Neural progenitor cell (in vitro differentiated cells): ENCODE results near the gene LCT. TPM values are rescaled to one million over a fixed set of nuclear protein-coding genes. Genes with fewer than 3 reads are reported as not detected.

ENCODE experiments used
- DNase-seq: peaks from one replicate; pipeline ENCODE4 v3.0.0-alpha.2; 2016; ENCODE audit warnings: low spot score
- H2AFZ ChIP-seq: fragments of 200-600 bp; sonication (generic); replicated peaks from 2 replicates; pipeline ENCODE4 v1.6.1; 2016; ENCODE audit warnings: antibody characterized with exemption
- H3F3A ChIP-seq: fragments of 200-600 bp; sonication (generic); 2 replicates; pipeline ENCODE4 v1.6.1; 2016; ENCODE audit warnings: antibody characterized with exemption, low read depth
- H3K27ac ChIP-seq: fragments of 200-600 bp; sonication (generic); 2 replicates; pipeline ENCODE4 v1.5.1; 2016; ENCODE audit warnings: mild to moderate bottlenecking
- H3K27me3 ChIP-seq: fragments of 200-600 bp; sonication (generic); 2 replicates; pipeline ENCODE4 v1.6.1; 2016; ENCODE audit warnings: mild to moderate bottlenecking, moderate library complexity
- H3K36me3 ChIP-seq: fragments of 200-600 bp; sonication (generic); 2 replicates; pipeline ENCODE4 v1.5.1; 2016
- H3K4me1 ChIP-seq: fragments of 200-600 bp; sonication (generic); 2 replicates; pipeline ENCODE4 v1.6.1; 2016; ENCODE audit warnings: mixed run types
- H3K4me2 ChIP-seq: fragments of 200-600 bp; sonication (generic); 2 replicates; pipeline ENCODE4 v1.6.1; 2016
- H3K4me3 ChIP-seq: fragments of 200-600 bp; sonication (generic); 2 replicates; pipeline ENCODE4 v1.5.1; 2016
- H3K79me2 ChIP-seq: fragments of 200-600 bp; sonication (generic); 2 replicates; pipeline ENCODE4 v1.6.1; 2016; ENCODE audit warnings: low read depth
- H3K9ac ChIP-seq: fragments of 200-600 bp; sonication (generic); 2 replicates; pipeline ENCODE4 v1.6.1; 2016
- H3K9me3 ChIP-seq: fragments of 200-600 bp; sonication (generic); 2 replicates; pipeline ENCODE4 v1.5.1; 2016; ENCODE audit warnings: low read depth
- H4K20me1 ChIP-seq: fragments of 200-600 bp; sonication (generic); 2 replicates; pipeline ENCODE4 v1.6.1; 2016; ENCODE audit warnings: low read depth
- H3K27ac Mint-ChIP-seq: 3 replicates; pipeline ENCODE4 v1.8.0; 2021; ENCODE audit warnings: mixed read lengths
- H3K27me3 Mint-ChIP-seq: 2 replicates; pipeline ENCODE4 v1.8.0; 2022; ENCODE audit warnings: low read depth, mild to moderate bottlenecking, inconsistent platforms, moderate library complexity, mixed read lengths; ENCODE audit not compliant: insufficient read depth
- H3K36me3 Mint-ChIP-seq: 3 replicates; pipeline ENCODE4 v1.8.0; 2021; ENCODE audit warnings: mixed read lengths
- H3K4me1 Mint-ChIP-seq: 3 replicates; pipeline ENCODE4 v1.8.0; 2021; ENCODE audit warnings: mixed read lengths
- H3K4me3 Mint-ChIP-seq: 3 replicates; pipeline ENCODE4 v1.8.0; 2021; ENCODE audit warnings: mild to moderate bottlenecking, moderate library complexity, mixed read lengths
- H3K9me3 Mint-ChIP-seq: 3 replicates; pipeline ENCODE4 v1.8.0; 2020; ENCODE audit warnings: mixed read lengths
- CTCF ChIP-seq: fragments of 200-600 bp; sonication (generic); IDR thresholded peaks from 2 replicates; pipeline ENCODE4 v1.5.1; 2017; ENCODE audit warnings: antibody characterized with exemption, mild to moderate bottlenecking
- EZH2 ChIP-seq: fragments of 200-600 bp; sonication (generic); IDR thresholded peaks from 2 replicates; pipeline ENCODE4 v1.6.1; 2017; ENCODE audit warnings: antibody characterized with exemption, mild to moderate bottlenecking, moderate library complexity
- EZH2phosphoT487 ChIP-seq: fragments of 200-600 bp; sonication (generic); IDR thresholded peaks from 2 replicates; pipeline ENCODE4 v1.6.1; 2017; ENCODE audit warnings: antibody characterized with exemption
- total RNA-seq: library from RNA; depleted of rRNA; stranded (reverse); fragments of >200 nt; gene quantifications from 2 replicates; pipeline ENCODE4 v1.2.3, GENCODE V29; 2015; ENCODE audit warnings: low replicate concordance

Gene LCT
- total RNA-seq, 1 donor from 2014 or later = not detected

DNA sequence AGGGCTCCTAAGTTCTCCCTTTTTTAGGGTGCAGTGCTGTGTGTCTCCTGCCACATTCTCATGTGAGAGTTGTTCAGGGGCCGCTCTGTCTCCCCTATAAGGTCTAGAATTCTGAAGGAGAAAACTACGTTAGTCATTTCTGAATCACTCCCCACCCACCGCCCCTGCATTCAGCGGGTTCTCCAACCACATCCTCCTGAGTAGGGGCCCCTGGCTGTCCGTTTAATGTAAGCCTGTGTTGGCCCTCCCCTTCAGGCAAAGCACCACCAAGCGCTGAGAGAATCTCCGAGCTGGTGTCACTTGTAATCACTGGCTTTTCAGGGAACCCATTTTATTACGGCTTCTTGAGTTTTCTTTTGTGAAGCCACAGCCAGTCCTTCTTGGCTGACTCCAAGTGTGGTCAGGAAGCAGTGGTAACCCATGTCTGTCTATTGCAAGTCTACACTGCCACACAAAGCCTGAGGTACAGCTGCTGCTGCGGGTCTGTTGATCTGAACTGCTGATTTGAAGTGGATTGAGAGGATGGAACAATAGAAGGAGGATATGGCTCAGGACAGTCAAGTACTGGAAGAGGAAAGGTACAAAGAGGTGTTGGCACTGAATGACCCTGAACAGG, 16.9 kb downstream of the LCT start:
- Histone ChIP-seq H3K27me3 (no peaks in the 10 kb centered on the region), H3K9me3 (no peaks in the 10 kb centered on the region), H4K20me1 (no peaks in the 10 kb centered on the region), H3K36me3 (no peaks in the 10 kb centered on the region), H3K4me2 (no peak overlapping the region), H3K9ac (no peak overlapping the region), H3F3A (no peaks in the 10 kb centered on the region), H3K79me2 (no peaks in the 10 kb centered on the region), H3K4me1 (no peaks in the 10 kb centered on the region), H2AFZ (no peak overlapping the region), H3K4me3 (no peak overlapping the region), H3K27ac (no peak overlapping the region)
- H3K27me3 Mint-ChIP-seq = peaks cover 13% of the 10 kb centered on the region
- no peak for DNase-seq
- no peaks in the 10 kb centered on the region for H3K9me3 Mint-ChIP-seq
- peak overlapping the region; percentile 30 for H3K27ac Mint-ChIP-seq
- no peak for TF ChIP-seq EZH2
- TF ChIP-seq CTCF = no peak
- TF ChIP-seq EZH2phosphoT487 = no peak
- no peaks in the 10 kb centered on the region for H3K36me3 Mint-ChIP-seq
- peaks cover 2% of the 10 kb centered on the region for H3K4me1 Mint-ChIP-seq
- no peak overlapping the region for H3K4me3 Mint-ChIP-seq

GRCh38 chr2:135818937-135819610, 17.9 kb downstream of the LCT start:
- no peak overlapping the region for H3K27ac ChIP-seq
- peak; percentile 32 for DNase-seq
- H3K9ac ChIP-seq = no peak overlapping the region
- no peaks in the 10 kb centered on the region for H3K9me3 ChIP-seq
- H3K27ac Mint-ChIP-seq = no peak overlapping the region
- H4K20me1 ChIP-seq = no peaks in the 10 kb centered on the region
- H3K27me3 Mint-ChIP-seq = peaks cover 13% of the 10 kb centered on the region
- H3K36me3 Mint-ChIP-seq = no peaks in the 10 kb centered on the region
- TF ChIP-seq EZH2 = no peak
- TF ChIP-seq CTCF = peak; percentile 44
- no peak for TF ChIP-seq EZH2phosphoT487
- no peaks in the 10 kb centered on the region for H3K27me3 ChIP-seq
- no peak overlapping the region for H3K4me3 ChIP-seq
- H3K36me3 ChIP-seq = no peaks in the 10 kb centered on the region
- H3F3A ChIP-seq = no peaks in the 10 kb centered on the region
- no peaks in the 10 kb centered on the region for H3K79me2 ChIP-seq
- H3K4me1 Mint-ChIP-seq = peaks cover 2% of the 10 kb centered on the region
- H3K9me3 Mint-ChIP-seq = no peaks in the 10 kb centered on the region
- no peaks in the 10 kb centered on the region for H3K4me1 ChIP-seq
- no peak overlapping the region for H2AFZ ChIP-seq
- no peak overlapping the region for H3K4me2 ChIP-seq
- H3K4me3 Mint-ChIP-seq = no peak overlapping the region

- Histone ChIP-seq H3K4me2 (no peak overlapping the region), H3K36me3 (no peaks in the 10 kb centered on the region), H3K4me3 (no peak overlapping the region), H3K79me2 (no peaks in the 10 kb centered on the region), H3K27me3 (no peaks in the 10 kb centered on the region), H2AFZ (no peak overlapping the region), H3K9ac (no peak overlapping the region), H3K9me3 (no peaks in the 10 kb centered on the region), H3K27ac (no peak overlapping the region), H3F3A (no peaks in the 10 kb centered on the region), H4K20me1 (no peaks in the 10 kb centered on the region), H3K4me1 (no peaks in the 10 kb centered on the region)
- Mint-ChIP-seq H3K9me3 (no peaks in the 10 kb centered on the region), H3K4me3 (no peak overlapping the region), H3K27ac (peak overlapping the region; percentile 60), H3K36me3 (no peaks in the 10 kb centered on the region), H3K27me3 (peaks cover 15% of the 10 kb centered on the region), H3K4me1 (peaks cover 2% of the 10 kb centered on the region)
- TF ChIP-seq CTCF (no peak), EZH2phosphoT487 (no peak)
- DNase-seq = no peak
These were observed 19.0 kb downstream of the LCT start for GRCh38 chr2:135817951-135818350.
